CD4-positive, alpha-beta T cell treated with Interleukin-10 for 1 hour (primary cell): Measurements from ENCODE around the gene TUBE1.
"Not testable (repeated sequence)": the region's sequence is repeated elsewhere in the genome, so short reads cannot be mapped to it uniquely, and the experiment has no call there.

ENCODE experiments used
- DNase-seq: peaks from one replicate; pipeline ENCODE4 v3.0.0-alpha.2; 2020

TUBE1 gene, protein sequence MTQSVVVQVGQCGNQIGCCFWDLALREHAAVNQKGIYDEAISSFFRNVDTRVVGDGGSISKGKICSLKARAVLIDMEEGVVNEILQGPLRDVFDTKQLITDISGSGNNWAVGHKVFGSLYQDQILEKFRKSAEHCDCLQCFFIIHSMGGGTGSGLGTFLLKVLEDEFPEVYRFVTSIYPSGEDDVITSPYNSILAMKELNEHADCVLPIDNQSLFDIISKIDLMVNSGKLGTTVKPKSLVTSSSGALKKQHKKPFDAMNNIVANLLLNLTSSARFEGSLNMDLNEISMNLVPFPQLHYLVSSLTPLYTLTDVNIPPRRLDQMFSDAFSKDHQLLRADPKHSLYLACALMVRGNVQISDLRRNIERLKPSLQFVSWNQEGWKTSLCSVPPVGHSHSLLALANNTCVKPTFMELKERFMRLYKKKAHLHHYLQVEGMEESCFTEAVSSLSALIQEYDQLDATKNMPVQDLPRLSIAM

DNA sequence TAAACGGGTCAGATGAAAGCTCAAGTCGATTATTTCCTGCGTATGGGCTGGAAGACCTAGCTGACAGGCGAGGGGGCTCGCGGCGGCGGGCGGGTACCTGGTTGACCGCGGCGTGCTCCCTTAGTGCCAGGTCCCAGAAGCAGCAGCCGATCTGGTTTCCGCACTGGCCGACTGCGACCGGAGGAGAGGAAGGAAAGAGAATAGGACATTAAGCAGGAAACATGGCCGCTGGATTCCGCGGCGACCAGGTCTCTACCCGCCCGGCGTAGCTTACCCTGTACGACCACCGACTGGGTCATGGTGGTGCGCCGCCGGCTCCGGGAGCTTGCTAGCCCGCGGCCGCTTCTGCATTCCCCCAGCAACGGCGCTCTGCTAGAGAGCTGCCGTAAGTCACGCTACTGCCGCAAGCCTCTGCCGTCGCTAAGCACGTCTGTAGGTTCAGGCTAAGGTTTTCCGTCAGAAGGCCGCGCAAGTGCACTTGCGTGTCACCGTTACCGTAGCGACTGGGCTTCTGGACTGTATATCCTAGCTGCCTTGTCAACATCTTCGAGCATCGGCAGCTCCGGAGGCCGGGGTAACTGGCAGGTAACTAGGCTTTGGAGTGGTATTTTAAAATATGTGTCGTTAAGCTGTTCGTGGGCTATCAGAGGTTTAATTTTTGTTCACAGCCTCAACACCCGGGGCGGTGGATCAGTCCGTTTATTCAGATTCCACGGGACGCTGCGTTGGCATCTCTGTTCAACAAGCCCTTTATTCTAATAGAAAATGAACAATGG lies at the start of gene TUBE1, which contains the start of gene FAM229B:
TUBE1 (minus strand) TSS at position 347 of the 776 bp plus-strand sequence; CDS start at position 299, 48 bp downstream.
FAM229B (plus strand) TSS at position 456 of the 776 bp plus-strand sequence. CDS start 11,693 bp downstream, outside the sequence.
- DNase-seq = peak; percentile 94

DNA sequence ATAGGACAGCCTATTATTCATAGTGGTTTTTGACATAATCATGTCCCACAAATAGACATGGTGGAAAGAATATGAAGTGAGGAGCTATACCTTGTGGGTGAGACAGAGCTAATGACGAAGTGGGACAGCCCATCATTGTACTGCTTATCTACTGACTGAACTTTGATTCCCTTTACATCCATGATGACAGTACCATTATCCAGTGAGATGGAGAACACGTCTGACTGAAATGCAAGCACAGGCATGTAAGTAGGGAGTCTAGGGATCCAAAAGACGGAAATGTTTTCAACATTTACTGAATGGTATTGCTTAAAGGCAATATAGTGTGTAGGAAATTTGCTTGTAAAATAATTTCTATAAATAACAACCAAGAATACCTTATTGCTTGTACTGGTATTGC lies 43.6 kb upstream of the TUBE1 start:
- no peak for DNase-seq

DNA sequence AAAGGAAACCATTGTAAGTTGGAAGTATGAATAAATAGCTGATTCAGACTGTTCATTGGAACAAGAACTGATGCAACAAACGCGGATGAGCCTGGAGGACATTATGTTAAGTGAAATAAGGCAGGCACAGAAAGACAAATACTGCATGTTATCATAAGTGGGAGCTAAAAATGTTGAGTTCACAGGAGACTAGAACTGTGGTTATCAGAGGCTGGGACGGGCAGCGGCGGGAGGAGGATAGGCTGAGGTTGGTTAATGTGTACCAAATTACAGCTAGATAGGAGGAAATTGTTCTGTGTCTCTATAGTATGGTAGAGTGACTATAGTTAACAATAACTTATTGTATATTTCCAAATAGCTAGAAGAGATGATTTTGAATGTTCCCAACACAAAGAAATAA lies 40.9 kb upstream of the TUBE1 start:
- DNase-seq = no peak

DNA sequence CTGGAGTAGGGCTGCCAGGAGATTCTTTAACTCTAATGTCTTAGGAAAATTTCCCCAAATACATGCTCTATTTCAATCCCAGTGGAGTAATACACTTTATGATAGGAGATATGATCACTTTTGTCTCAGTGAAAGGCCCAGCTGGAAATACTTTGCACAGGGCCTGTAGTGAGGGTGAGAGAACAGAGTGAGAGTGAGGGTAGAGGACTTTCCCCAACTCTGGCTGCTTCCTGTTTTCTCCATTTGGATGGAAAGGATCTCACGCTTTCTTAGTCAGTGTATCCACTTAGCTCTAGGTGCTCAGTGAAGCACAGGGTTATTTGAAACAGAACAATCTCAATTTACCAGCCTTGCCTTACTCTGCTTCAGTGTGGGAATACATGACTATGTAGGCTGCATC lies 36.7 kb upstream of the TUBE1 start:
- DNase-seq = no peak

DNA sequence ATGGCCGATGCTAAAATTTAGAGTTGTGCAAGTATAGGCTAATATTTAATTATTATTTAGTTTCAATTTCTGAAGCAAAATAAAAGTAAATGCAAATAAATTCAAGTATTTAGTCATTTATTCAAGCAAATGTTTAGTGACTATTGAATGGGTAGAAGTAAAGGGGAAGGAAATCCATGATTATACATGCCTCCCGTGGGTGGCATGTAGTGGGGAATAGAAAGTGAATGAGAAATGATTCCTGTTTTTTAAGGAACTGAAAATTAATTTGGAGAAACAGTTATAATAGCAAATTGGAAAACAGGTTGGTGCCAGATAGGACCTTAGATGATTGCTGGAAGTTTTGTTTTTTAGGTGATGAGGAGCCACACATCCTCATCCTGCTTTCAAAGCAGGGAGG lies 35.5 kb upstream of the TUBE1 start:
- DNase-seq = no peak

DNA sequence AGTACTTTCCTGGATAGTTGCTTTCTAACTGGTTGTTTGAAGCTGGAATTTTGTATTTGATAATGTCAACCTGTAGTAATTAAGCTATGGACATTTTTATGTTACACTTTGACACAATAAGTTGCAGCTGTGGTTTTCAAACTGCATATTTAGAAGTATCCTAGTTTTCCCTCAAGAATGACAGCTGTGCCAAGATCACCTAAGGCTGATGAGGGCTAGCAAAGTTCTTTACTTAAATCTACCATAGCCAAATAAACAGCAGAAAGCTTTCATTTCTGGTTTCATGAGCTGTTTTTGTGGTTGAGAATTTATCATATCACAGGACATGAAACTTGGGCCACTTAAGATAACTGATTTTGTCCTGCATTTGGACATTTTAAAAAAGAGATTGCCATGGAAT lies 30.8 kb upstream of the TUBE1 start:
- no peak for DNase-seq

DNA sequence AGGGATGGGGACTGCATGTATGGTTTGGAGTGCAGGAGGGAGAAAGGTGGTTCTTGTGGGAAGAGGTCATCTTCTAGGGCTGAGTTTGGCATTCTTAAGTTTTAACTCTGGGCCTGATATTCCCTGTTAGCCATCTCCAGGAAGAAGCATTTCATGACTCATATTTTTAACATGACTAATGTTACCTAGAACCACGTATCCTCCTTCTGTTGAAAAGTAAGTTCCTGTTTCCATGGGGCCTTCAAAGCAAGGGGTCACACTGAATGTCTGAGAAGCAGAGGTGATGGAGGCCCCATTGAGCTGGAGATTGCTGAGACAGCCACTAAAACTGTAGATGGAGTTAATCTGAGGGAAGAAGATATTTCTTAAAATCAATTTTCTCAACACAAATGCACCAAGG lies 30.3 kb upstream of the TUBE1 start:
- DNase-seq = no peak

DNA sequence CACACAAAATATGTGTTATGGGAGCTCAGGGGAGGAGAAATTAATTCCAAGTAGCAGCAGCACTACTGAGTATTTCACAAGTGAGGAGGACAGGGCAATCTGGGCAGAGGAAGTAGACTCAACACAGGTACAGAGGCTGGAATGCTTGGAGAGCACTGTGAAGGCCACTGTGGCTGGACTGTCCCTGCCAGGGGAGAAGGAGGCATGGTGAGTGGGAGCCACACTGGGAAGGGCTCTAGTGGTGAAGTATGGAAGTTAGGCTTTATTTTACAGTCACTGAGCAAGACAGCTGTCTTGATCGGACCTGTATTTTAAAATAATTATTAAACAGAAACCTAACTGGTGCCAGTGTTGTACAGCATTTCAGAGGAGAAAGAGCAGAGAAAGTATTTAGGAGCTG lies 28.9 kb upstream of the TUBE1 start:
- no peak for DNase-seq

DNA sequence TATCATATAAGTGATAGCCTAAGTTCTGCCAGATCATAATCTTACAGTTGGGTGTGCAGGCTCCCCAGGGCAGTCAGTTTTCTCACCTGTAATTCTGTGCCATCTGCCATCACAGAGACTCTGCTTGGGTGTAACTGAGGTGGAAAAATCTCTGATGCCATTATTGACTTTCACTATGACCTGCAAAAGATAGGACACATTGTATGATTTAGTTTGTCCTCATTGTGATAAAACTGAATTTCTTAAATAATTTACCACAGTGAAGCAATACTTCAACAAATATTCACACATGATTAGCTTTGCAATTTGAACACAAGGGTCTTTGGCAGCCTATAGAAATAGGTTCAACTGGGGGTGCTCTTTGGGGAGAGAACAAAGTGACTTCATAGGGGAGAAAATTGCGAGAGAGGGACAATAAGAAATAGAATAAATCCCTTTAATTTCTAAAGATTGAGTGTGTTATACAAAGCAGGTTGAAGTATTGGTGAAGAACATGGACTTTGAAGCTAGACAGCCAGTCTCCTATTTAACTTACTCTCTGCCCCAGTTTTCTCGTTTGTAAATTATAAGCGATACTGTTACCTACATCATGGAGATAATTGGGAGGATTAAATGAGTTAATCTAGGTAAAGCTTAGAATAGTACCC lies 27.4 kb upstream of the TUBE1 start:
- no peak for DNase-seq

DNA sequence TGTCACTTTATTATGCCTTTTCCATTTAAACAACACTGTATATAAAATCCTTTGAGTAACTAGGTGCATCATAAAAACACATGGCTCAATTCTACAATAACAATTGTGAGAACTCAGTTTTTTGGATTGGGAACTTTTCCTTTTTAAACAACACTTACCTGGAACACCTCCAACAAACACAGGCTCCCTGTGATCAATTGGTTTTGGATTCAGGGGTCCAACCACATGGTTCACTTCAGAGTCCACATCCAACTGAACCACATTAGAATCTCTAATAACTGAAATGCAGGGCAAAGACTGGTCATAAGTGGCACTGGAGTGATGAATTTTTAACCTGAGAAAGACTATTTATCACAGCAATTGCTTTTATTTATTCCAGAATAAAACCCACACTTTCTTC lies 26.6 kb upstream of the TUBE1 start:
- no peak for DNase-seq

DNA sequence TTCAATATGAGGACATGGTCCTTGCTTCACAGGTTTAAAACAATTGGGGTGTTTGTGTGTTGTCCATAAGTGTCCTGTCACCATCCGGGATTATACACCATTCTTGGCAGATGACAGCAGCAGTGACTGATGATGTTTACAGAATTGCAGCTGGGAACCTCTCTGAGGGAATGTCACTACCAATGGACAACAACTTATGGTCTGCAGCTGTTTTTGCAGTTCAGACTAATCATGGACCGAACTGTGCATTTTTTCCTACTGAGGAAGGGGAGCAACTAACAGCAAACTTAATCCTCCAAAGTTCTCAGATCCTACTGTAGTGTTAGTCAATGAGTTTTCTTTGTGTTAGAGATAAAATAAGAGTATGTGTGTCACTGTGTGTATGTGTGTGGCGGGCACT lies 26.1 kb upstream of the TUBE1 start:
- DNase-seq = no peak

DNA sequence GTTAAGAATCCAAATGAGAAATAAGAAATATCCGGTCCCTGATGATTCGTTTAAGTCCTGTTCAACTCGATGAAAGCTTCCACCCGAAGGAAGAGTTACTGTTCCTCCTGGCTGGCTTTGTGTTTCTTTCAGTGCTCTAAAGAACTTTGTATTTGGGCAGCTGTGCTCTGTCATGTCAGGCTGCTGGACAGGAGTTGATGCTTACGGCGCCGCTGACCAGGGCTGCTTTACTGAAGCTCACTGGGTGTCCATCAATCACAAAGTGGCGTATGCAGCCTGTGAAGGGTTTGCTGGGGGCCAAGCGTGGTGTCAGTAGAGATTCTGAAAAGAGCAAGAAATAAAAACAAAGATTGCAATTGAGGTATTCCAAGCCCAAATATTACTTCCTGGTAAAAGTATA lies 22.0 kb upstream of the TUBE1 start:
- DNase-seq = no peak

DNA sequence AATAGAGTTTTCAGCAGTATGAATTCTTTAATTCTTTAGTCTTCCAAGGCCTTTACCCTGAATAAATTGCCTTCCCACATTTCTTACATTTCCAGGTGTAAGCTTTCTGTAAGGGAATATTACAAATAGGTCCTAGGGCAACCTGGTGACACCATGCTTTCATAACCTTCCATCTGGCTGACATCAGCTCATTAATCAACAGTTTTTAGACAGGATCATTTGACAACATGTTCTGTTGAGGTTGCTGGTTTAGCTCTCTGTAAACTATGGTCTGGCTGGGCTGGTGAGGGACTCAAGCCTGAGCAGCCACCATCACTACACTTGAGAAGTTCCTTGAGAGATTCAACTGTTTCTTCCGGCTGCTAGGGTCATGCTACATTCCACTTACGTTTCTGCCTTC lies 19.3 kb upstream of the TUBE1 start:
- no peak for DNase-seq

DNA sequence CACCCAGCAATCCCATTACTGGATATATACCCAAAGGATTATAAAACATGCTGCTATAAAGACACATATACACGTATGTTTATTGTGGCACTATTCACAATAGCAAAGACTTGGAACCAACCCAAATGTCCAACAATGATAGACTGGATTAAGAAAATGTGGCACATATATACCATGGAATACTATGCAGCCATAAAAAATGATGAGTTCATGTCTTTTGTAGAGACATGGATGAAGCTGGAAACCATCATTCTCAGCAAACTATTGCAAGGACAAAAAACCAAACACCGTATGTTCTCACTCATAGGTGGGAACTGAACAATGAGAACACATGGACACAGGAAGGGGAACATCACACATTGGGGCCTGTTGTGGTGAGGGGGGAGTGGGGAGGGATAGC lies 18.7 kb upstream of the TUBE1 start:
- DNase-seq = not testable (repeated sequence)

DNA sequence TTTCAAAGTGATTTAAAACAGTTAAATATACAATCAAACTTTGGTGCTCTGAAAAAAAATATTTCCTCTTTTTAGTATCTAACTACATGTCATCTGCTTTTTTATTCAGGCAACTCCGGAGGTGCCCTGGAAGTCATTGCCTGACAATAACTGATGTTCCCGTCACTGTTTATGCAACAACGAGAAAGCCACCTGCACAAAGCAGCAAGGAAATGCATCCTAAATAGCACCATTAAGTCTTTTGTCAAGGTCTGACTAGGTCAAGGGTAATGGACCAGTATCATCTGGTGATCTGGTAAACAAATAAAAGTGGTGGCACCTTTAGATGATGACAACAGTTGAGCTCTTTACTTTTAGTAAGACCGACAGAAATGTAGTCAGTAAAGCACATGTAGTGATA lies 13.3 kb upstream of the TUBE1 start:
- no peak for DNase-seq

DNA sequence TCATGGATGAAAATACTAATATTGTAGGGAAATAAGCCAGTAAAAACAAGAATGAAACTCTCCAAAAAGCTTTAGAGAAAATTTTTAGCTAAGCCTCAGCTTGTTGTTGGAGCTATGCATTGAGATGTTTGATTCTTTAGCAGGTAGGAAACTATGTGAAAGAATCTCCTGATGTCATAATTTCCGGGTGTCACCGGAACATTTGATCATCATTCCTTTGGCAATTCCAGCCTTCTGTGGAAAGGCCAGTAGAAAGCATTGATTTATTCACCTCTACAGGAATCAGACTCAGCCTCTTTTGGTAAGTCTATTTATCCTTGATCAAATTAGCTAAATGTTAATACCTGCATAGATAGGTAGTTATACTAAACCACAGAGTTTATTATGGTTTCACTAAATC lies 9.6 kb upstream of the TUBE1 start:
- DNase-seq = no peak

DNA sequence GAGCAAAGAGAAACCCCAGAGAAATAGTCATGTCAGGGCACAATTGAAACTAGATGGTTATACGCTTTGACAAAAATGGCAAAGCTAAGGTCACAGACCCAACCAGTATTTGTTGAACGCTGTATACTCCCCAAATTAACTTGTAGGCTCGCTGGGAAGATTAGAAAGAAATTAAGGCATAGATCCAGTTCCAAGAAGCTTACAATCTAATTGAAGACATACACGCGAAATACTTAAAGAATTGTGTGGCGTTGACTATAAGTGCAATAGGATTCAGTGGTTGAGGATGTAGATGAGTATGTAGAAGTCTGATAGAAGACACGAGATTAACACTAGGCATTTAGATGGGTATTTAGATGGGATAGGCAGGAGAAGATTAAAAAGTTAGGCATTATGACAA lies 634 bp upstream of the TUBE1 start:
- no peak for DNase-seq

DNA sequence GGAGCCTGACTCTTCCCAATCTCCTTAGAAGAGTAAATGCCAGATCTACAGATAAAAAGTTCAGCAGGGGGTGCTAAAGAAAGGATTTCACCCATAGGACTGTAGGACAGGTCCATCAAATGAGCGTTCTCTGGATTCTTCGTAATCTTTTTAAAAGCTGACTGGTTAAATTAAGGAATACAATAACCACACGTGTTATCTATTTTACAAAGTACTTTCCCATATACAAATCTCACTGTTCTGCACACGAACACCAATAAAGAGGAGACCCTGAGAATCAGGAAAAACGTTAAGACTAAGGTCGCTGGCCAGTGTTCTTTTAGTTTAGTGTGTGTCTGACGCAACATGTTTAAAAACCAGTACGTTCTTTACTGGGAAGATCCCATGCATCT lies 542 bp downstream of the TUBE1 start:
- peak; percentile 21 for DNase-seq

DNA sequence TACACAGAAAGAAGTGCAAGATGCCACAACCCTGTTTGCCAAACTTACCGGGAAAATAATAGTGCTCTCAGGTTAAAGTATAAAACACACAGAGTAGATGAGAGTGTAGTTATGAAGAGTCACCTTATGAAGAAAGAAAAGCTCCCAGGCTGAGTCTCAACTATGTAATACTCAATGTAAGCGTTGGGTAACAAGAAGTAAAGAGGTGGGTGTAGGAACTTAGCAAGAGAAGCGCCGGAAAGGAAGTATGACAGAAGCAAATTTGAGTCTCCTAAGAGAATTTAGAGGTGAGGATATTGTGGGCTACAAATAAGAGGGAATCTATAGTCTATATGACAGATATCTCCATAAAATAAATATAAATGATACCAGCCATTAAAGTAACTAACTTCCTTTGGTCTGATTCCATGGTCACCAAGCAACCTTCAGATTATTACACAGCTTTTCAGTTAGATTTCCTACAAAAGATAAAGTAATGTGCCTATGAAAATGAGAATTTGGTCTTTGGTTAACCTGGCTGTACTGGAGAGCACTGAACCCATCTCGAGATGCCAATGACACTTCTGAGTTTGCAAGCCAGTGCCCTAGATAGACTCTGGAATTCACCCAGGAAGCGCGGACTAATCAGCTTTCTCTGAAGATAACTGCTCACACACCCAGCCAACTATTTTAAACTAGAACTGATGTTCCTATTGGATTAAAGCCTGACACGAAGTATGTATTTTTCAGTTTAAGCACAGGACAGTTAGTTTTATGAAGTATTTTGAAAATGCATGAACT lies 1.8 kb downstream of the TUBE1 start:
- DNase-seq = no peak

DNA sequence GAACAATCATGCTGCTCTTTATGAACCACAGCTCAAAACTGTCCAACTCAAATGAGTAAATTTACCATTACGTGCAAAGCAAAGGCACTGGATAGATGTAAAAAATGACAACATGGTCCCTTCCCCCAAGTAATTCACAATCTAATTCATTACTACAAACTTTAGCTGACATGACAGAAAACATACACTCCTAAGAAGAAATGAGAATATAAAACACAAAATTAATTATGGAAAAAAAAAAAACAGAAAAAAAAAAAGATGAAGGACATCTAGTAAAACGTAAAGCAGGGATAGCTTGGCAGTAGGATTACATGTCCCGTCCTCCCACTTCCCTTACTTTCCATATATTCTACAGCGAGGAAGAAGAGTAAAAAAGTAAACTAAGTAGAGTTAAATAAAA lies 5.7 kb downstream of the TUBE1 start:
- DNase-seq = no peak

DNA sequence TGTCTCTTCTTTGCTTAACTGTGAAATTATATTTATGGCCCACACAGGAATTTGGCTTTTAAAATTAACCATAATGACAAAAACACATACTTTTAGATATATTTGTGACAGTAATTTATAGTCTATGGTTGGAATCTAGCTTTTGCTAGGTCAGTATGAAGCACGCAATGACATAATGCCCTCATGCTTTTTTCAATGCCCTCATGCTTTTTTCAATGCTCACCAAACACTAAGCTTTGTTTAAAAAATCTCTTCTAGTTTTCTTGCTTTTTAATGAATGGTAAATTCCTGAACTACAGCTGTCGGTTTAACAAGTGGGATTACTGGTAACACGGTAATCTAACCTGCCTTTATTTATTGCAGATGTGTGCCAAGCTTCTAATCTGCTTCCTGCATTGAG lies 20.7 kb downstream of the TUBE1 start:
- DNase-seq = no peak

DNA sequence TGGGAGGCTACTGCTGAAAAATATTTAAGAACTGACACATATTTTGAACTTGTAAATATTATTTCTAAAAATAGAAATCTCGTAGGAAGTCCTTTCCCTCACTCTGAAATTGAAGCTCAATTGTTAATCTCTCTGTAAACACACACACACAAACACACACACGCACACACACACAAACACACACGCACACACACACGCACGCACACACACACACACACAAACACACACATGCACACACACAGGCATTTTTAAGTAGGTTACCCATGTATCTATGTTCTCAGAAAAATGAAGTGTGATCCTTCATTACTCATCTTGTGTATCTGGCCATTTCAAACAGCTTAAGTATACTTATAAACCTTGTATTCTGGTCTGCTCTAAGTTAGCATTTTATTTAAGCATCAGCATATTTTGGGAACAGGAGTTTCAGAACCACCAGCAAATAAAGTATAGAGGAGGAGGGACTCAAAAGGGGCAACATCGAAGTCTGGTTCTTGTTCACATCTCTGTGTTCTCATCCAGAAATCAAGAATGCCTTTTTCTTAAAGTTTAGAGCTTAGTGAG lies 21.8 kb downstream of the TUBE1 start:
- DNase-seq = no peak

DNA sequence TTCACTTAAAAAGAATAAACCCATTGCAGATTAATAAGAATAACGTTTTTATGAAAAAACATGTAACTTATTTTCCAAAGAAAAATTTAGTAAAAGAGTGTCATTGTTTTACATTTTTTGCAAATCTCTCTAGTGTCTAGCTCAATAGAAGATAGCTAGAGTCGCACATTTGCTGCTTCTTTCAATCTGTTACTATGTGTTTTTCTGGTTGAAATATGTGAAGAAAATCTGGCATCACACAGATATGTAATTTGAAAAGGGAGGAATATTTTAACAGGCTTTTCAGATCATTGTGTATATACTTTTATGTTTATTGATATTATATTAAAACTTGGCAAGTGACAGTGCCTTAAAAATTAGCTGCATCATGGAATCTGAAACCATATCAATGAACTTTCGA lies 24.3 kb downstream of the TUBE1 start:
- DNase-seq = no peak
